ENCODE results near the gene IGLON5.

IGLON5 gene

GRCh38 chr19:51311351-51312257, at the start of gene IGLON5:
Gene IGLON5 (plus strand): TSS chr19:51311644. CDS start chr19:51311848, 204 bp downstream.
- DNase-seq (ENCODE audit: low read depth): no peak
- H3K4me3 ChIP-seq (ENCODE audit: control insufficient read depth, low read depth, low read length): no peak within 1 kb of the TSS
- TF ChIP-seq, protein P1, sequence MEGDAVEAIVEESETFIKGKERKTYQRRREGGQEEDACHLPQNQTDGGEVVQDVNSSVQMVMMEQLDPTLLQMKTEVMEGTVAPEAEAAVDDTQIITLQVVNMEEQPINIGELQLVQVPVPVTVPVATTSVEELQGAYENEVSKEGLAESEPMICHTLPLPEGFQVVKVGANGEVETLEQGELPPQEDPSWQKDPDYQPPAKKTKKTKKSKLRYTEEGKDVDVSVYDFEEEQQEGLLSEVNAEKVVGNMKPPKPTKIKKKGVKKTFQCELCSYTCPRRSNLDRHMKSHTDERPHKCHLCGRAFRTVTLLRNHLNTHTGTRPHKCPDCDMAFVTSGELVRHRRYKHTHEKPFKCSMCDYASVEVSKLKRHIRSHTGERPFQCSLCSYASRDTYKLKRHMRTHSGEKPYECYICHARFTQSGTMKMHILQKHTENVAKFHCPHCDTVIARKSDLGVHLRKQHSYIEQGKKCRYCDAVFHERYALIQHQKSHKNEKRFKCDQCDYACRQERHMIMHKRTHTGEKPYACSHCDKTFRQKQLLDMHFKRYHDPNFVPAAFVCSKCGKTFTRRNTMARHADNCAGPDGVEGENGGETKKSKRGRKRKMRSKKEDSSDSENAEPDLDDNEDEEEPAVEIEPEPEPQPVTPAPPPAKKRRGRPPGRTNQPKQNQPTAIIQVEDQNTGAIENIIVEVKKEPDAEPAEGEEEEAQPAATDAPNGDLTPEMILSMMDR (IDR thresholded peaks at IDR 0.05; ENCODE audit: control insufficient read depth, insufficient read depth, low read depth, low read length, missing control alignments): no peak

DNA sequence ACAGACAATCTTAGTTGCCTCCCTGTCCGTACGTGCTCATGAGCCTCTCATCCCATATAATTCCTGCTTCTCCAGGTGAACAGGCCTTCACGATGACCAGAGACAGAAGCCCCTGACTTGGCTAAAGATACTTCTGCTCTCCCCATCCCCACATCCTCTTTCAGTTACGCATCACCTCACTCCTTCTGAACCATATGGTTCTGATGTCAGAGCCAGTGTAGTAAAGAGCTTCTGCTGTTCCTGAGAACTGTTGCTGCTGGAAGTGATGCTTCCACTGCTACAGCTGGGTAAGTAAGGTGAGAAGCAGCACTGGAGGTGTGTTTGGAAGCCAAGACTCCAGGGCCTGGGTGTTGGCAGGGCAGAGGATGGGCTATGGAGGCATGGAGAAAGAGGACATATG, 47.6 kb upstream of the IGLON5 start:
- TF ChIP-seq, protein P1 (IDR thresholded peaks at IDR 0.05; ENCODE audit: control insufficient read depth, insufficient read depth, low read depth, low read length, missing control alignments): no peak
- H3K4me3 ChIP-seq (ENCODE audit: control insufficient read depth, low read depth, low read length): no peak overlapping the region
- no peak for DNase-seq (ENCODE audit: low read depth)

- DNase-seq (ENCODE audit: low read depth): no peak
- H3K4me3 ChIP-seq (ENCODE audit: control insufficient read depth, low read depth, low read length): no peak overlapping the region
- TF ChIP-seq, protein P1 (IDR thresholded peaks at IDR 0.05; ENCODE audit: control insufficient read depth, insufficient read depth, low read depth, low read length, missing control alignments): no peak
Observed at GRCh38 chr19:51271067-51271466, 40.4 kb upstream of the IGLON5 start.

GRCh38 chr19:51272183-51272810, 39.1 kb upstream of the IGLON5 start:
- TF ChIP-seq, protein P1 (IDR thresholded peaks at IDR 0.05; ENCODE audit: control insufficient read depth, insufficient read depth, low read depth, low read length, missing control alignments): no peak
- no peak overlapping the region for H3K4me3 ChIP-seq (ENCODE audit: control insufficient read depth, low read depth, low read length)
- no peak for DNase-seq (ENCODE audit: low read depth)

DNA sequence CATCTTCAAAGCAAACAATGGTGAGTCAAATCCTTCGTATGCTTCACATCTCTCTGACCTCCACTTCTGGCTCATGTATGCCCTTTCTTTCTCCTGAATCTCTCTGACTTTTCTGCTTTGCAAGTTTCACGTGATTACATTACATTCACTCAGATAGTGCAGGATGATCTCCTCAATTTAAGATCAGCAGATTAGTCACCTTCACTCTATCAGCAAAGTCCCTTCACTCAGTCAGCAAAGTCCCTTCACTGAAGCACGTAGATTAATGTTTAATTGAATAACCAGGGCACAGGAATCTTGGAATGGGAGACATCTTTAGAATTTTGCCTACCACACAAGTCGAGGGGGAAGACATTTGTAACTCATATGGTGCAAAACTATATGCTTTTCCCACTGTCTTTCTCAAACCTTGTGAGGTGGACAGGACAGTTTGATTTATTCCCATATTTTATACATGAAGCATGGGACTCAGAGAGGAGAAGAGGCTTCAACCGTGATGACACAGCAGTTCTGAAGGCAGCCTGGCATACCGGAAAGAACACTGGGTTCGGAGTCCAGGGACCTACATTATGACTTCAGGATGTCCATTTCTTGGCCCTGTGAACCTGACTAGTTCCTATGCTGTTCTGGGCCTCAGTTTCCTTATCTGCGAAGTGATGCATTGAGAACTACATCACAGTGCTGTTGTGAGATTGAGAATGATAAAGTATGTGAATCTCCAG, 37.2 kb upstream of the IGLON5 start:
- DNase-seq (ENCODE audit: low read depth): no peak
- TF ChIP-seq, protein P1 (IDR thresholded peaks at IDR 0.05; ENCODE audit: control insufficient read depth, insufficient read depth, low read depth, low read length, missing control alignments): no peak

DNA sequence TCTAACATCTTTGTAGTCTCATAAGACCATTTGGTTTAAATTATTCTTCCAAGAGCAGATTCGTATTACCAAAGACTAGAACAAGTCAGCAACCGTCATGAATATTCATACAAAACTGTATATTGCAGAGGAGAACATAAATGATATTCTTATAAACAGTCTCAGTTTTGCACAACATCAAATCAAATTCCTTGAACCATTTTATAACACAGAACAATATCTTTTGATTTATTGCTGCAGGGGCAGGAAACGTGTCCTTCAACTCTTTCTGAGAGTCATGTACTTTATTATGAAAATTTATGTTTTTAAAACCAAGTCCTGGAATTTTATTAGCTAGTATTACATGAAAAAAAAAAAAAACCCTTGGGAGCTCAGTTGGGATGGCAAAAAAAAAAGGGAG, 34.3 kb upstream of the IGLON5 start:
- TF ChIP-seq, protein P1 (IDR thresholded peaks at IDR 0.05; ENCODE audit: control insufficient read depth, insufficient read depth, low read depth, low read length, missing control alignments): no peak
- no peak for DNase-seq (ENCODE audit: low read depth)
- no peak overlapping the region for H3K4me3 ChIP-seq (ENCODE audit: control insufficient read depth, low read depth, low read length)

More for the DNA sequence above, 37.2 kb upstream of the IGLON5 start:
- no peak overlapping the region for H3K4me3 ChIP-seq (ENCODE audit: control insufficient read depth, low read depth, low read length)

Measured in AG09309 (cell line).